Peyer's patch (tissue), 4 donors: Measurements from ENCODE around the gene SURF1. TPM values are rescaled to one million over a fixed set of nuclear protein-coding genes. Genes with fewer than 3 reads are reported as not detected.

Experiments used
- DNase-seq, 3 donors: peaks; one replicate each; pipeline ENCODE4 v3.0.0-alpha.2; 2017 to 2019
- H3K27ac ChIP-seq, 4 donors: fragments of 200-600 bp; sonication (generic); one replicate each; pipeline ENCODE4 v1.5.1; 2016 to 2019
- H3K27me3 ChIP-seq, 2 donors: fragments of 200-600 bp; sonication (generic); one replicate each; pipeline ENCODE4 v1.5.1; 2019
- H3K36me3 ChIP-seq, 3 donors: fragments of 200-600 bp; sonication (generic); one replicate each; pipeline ENCODE4 v1.5.1; 2016 to 2019
- H3K4me1 ChIP-seq, 4 donors: fragments of 200-600 bp; sonication (generic); one replicate each; pipeline ENCODE4 v1.5.1; 2016 to 2019
- H3K4me3 ChIP-seq, 4 donors: fragments of 200-600 bp; sonication (generic); 1 replicate in 3 of 4; 2 replicates in 1 of 4; pipeline ENCODE4 v1.5.1; 2016 to 2019; ENCODE audit warnings: mild to moderate bottlenecking in 1 of 4
- H3K9me3 ChIP-seq, 4 donors: fragments of 200-600 bp; sonication (generic); one replicate each; pipeline ENCODE4 v1.5.1; 2016 to 2019; ENCODE audit warnings: mild to moderate bottlenecking in 1 of 4
- POLR2A ChIP-seq, 2 donors: fragments of 450-650 bp; IDR thresholded peaks; one replicate each; pipeline ENCODE4 v1.5.1; 2017; ENCODE audit warnings: antibody characterized with exemption in 2 of 2, mild to moderate bottlenecking in 2 of 2, moderate library complexity in 2 of 2
- total RNA-seq, 4 donors: library from RNA; depleted of rRNA; stranded (reverse); fragments of >200 nt; gene quantifications; one replicate each; pipeline ENCODE4 v1.1.0, GENCODE V29; 2016
- TF ChIP-seq, protein P1 (sequence below), 6 experiments: fragments of 450-650 bp in 4 of 6; fragments of 200-600 bp in 2 of 6; sonication (generic) in 1 of 6; IDR thresholded peaks; one replicate each; pipeline ENCODE4 v1.5.1; 2017 to 2019; ENCODE audit warnings: antibody characterized with exemption in 6 of 6, mild to moderate bottlenecking in 3 of 6, moderate library complexity in 1 of 6

SURF1 gene
- total RNA-seq, 4 donors from 2014 or later = 41.2 to 75.1 (median 53.4) TPM

DNA sequence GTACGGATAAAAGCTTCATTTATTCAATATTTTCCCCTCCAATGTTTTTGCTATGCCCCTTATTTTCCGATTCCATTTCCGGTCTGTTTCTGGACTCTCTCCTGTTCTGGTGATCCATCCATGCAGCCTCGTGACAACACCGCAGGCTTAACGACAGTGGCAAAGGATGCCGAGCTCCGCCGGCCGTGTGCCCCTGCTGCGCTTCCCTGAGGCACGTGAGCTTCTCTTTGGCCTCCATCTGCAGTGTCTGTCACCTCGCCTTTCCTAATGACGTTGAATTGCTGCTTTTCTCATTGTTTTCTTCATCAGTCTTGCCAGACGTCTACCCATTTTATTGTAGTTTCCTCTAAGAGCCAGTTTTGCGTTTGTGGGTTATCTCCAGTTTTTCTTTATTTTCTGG lies 49.0 kb downstream of the SURF1 start:
- no peak for DNase-seq
- no peaks in the 10 kb centered on the region for H3K27me3 ChIP-seq
- H3K4me1 ChIP-seq = no peaks in the 10 kb centered on the region
- no peaks in the 10 kb centered on the region for H3K36me3 ChIP-seq
- no peak overlapping the region for H3K4me3 ChIP-seq
- TF ChIP-seq, protein P1, sequence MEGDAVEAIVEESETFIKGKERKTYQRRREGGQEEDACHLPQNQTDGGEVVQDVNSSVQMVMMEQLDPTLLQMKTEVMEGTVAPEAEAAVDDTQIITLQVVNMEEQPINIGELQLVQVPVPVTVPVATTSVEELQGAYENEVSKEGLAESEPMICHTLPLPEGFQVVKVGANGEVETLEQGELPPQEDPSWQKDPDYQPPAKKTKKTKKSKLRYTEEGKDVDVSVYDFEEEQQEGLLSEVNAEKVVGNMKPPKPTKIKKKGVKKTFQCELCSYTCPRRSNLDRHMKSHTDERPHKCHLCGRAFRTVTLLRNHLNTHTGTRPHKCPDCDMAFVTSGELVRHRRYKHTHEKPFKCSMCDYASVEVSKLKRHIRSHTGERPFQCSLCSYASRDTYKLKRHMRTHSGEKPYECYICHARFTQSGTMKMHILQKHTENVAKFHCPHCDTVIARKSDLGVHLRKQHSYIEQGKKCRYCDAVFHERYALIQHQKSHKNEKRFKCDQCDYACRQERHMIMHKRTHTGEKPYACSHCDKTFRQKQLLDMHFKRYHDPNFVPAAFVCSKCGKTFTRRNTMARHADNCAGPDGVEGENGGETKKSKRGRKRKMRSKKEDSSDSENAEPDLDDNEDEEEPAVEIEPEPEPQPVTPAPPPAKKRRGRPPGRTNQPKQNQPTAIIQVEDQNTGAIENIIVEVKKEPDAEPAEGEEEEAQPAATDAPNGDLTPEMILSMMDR (IDR thresholded peaks at IDR 0.05) = no peak
- TF ChIP-seq POLR2A (IDR thresholded peaks at IDR 0.05) = no peak
- no peaks in the 10 kb centered on the region for H3K9me3 ChIP-seq
- H3K27ac ChIP-seq = no peak overlapping the region

DNA sequence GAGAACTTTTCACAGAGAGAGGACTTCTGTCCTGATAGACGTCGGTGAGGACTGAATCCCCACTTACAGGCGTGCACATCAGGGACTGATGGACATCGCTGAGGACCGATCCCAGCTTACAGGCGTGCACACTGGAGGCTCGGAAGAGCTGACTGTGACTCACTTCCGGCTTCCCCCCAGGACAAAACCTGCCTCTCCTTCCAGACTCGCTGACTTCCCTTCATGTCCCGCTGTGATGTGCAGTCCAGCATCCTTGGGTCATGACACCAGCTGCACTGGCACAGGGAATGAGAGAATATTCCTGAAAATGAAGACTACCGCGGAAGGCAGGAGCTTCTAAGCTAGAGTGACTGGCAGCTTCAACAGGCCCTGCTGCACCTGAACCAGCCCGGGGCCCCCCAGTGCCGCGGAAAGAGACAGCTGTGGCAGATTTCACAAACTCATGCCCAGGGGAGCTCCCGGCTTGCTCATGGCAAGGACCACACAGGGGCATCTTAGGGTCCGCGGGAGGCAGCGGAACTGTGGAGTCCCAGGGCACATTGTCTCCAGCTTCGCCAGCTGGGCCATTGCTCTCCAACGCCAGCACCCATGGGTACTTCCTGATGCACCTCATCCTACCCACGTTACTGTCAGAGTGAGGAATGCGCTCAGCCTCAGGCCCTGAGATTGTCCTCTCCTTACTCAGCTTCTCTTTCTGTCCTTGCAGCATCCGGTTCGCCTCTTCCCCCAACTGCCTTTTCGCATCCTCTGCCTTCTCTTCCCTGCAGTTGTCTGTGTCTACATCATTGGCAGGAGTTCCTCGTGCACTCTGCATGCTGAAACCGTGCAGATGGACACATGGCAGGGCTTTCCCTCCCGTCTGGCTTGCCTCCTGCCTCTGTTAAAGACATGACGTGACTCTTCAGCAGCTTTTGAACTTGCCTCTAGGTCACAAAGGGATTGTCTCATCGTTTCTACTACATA lies 49.8 kb downstream of the SURF1 start:
- Histone ChIP-seq H3K27ac (no peak overlapping the region), H3K36me3 (no peaks in the 10 kb centered on the region), H3K4me3 (no peak overlapping the region), H3K4me1 (no peaks in the 10 kb centered on the region), H3K27me3 (no peaks in the 10 kb centered on the region), H3K9me3 (no peaks in the 10 kb centered on the region)
- no peak for DNase-seq
- TF ChIP-seq, protein P1 (IDR thresholded peaks at IDR 0.05) = no peak
- TF ChIP-seq POLR2A (IDR thresholded peaks at IDR 0.05) = no peak

- Histone ChIP-seq H3K36me3 (no peaks in the 10 kb centered on the region), H3K27ac (no peak overlapping the region), H3K4me3 (no peak overlapping the region), H3K27me3 (no peaks in the 10 kb centered on the region), H3K4me1 (no peaks in the 10 kb centered on the region), H3K9me3 (no peaks in the 10 kb centered on the region)
- TF ChIP-seq POLR2A (IDR thresholded peaks at IDR 0.05) = no peak
- TF ChIP-seq, protein P1 (IDR thresholded peaks at IDR 0.05) = no peak
- peak in 1 of 3 donors; percentile 19 for DNase-seq
Measured at GRCh38 chr9:133305731-133306130, 50.6 kb downstream of the SURF1 start.

GRCh38 chr9:133304477-133305377 lies 51.6 kb downstream of the SURF1 start:
- Histone ChIP-seq H3K4me1 (no peaks in the 10 kb centered on the region), H3K9me3 (no peaks in the 10 kb centered on the region), H3K27me3 (no peaks in the 10 kb centered on the region), H3K4me3 (no peak overlapping the region), H3K36me3 (no peaks in the 10 kb centered on the region), H3K27ac (no peak overlapping the region)
- TF ChIP-seq, protein P1 (IDR thresholded peaks at IDR 0.05) = no peak
- no peak for TF ChIP-seq POLR2A (IDR thresholded peaks at IDR 0.05)
- DNase-seq = peak in 1 of 3 donors; percentile 36

DNA sequence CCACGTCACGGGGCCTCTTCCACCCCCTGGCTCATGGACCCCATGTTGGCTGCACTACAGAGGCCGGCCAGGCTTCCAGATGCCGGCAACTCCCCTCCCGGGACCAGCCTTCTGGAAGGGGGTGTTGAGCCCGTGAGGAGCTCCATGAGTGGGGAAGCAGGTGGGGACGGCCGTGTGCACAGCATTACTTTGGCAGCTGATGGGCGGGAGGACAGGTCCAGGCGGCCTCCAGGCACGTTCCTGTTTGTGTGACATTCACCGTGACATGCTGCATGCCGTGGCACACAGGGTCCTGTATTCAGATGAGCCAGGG lies 52.2 kb downstream of the SURF1 start:
- Histone ChIP-seq H3K4me1 (no peaks in the 10 kb centered on the region), H3K27ac (no peak overlapping the region), H3K4me3 (no peak overlapping the region), H3K27me3 (no peaks in the 10 kb centered on the region), H3K36me3 (no peaks in the 10 kb centered on the region), H3K9me3 (no peaks in the 10 kb centered on the region)
- TF ChIP-seq, protein P1 (IDR thresholded peaks at IDR 0.05) = no peak
- no peak for TF ChIP-seq POLR2A (IDR thresholded peaks at IDR 0.05)
- peak in 1 of 3 donors; percentile 22 for DNase-seq
